GM19372 (cell line): Measurements from ENCODE around the gene PDS5A.
"Not testable (repeated sequence)": the region's sequence is repeated elsewhere in the genome, so short reads cannot be mapped to it uniquely, and the experiment has no call there.

Source experiments
- ATAC-seq: cut with Tn5 transposase; IDR thresholded peaks from one replicate; pipeline ENCODE4 v1.9.1; 2021; ENCODE audit warnings: mild to moderate bottlenecking, low read depth, moderate library complexity; ENCODE audit not compliant: unreplicated experiment

Gene PDS5A

DNA sequence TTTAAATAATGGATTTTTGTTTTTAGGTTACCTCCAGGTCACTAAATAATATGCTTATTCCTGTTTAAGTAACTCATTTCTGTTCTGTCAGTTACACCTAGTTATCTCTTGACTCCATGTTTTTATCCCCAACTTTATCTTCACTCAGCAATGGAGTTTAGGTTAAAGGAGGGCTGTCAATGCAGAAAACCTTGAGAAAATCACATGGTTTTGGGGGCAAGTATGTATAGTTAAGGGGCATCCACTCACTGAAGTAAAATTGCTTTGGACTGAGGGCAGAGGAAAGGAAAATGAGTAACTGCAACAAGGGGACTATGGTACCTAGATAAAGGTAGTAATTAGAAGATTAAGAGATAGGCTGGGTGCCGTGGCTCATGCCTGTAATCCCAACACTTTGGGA, 192.6 kb downstream of the PDS5A start:
- no peak for ATAC-seq

DNA sequence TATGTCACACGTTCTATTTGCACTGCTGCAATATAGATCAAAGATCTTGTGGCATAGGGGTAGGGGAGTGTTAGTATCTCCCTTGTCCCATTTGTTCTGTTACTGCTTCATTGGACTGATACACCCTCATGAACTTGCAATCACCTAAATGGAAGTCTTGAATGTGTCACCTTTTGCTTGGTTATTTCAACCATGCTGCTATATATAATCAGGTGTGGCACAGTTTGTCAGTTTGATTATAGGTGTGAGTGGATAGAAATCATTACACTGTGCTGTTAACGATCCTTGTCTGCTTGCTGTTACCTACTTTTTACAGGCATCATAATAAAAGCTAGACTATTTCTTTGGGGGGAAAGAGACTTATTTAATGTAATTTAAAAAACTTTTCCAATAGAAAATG, 195.7 kb downstream of the PDS5A start:
- ATAC-seq = not testable (repeated sequence)
